PFSK-1 (cell line): ENCODE data around the gene SLC26A2.

Experiments used
- FOXP2 ChIP-seq: optimal IDR thresholded peaks from 2 replicates; pipeline ENCODE3; 2011; ENCODE audit warnings: borderline replicate concordance, control low read depth, inconsistent platforms; ENCODE audit not compliant: insufficient read depth; ENCODE audit errors: extremely low read length, extremely low read depth
- POLR2AphosphoS5 ChIP-seq: IDR thresholded peaks from 2 replicates; pipeline ENCODE4 v1.6.1; 2012; ENCODE audit warnings: low read depth, mild to moderate bottlenecking, control low read depth, low read length, moderate library complexity
- REST ChIP-seq, 2 experiments: IDR thresholded peaks; 2 replicates each; pipeline versions ENCODE4 v1.6.1 to v1.8.0; 2011 to 2012; ENCODE audit warnings: low read depth in 2 of 2, low read length in 2 of 2, control low read depth in 1 of 2, inconsistent platforms in 1 of 2, mild to moderate bottlenecking in 1 of 2, moderate library complexity in 1 of 2; ENCODE audit not compliant: insufficient read depth in 1 of 2
- SIN3A ChIP-seq: IDR thresholded peaks from 2 replicates; pipeline ENCODE4 v1.6.1; 2012; ENCODE audit warnings: mild to moderate bottlenecking, low read length, moderate library complexity, borderline replicate concordance; ENCODE audit not compliant: insufficient read depth
- TAF1 ChIP-seq: IDR thresholded peaks from 2 replicates; pipeline ENCODE4 v1.6.1; 2012; ENCODE audit warnings: low read length, control low read depth, borderline replicate concordance; ENCODE audit not compliant: insufficient read depth

- TF ChIP-seq POLR2AphosphoS5: no peak
- TF ChIP-seq TAF1: no peak
- no peak for TF ChIP-seq SIN3A
- TF ChIP-seq FOXP2: no peak
- no peak for TF ChIP-seq REST (IDR thresholded peaks at IDR 0.05; ENCODE audit: insufficient read depth in 1 of 2, low read depth in 2 of 2, low read length in 2 of 2)
Measured at GRCh38 chr5:149939546-149939945, 21.0 kb upstream of the SLC26A2 start.
